Tibial artery (tissue), 4 donors: Measurements from ENCODE around the gene MAP6D1.

Experiments used
- DNase-seq, 2 donors: peaks; one replicate each; pipeline ENCODE4 v3.0.0-alpha.2; 2019
- H3K27ac ChIP-seq, 2 donors: fragments of 200-600 bp; sonication (generic) in 1 of 2; 1 replicate in 1 of 2; 2 replicates in 1 of 2; pipeline ENCODE4 v1.5.1; 2018 to 2019; ENCODE audit warnings: mild to moderate bottlenecking in 1 of 2
- H3K27me3 ChIP-seq, 2 donors: fragments of 200-600 bp; sonication (generic) in 1 of 2; one replicate each; pipeline versions ENCODE4 v1.5.1 to v1.6.0; 2016 to 2019
- H3K36me3 ChIP-seq, 3 donors: fragments of 200-600 bp; sonication (generic) in 2 of 3; one replicate each; pipeline ENCODE4 v1.5.1; 2016 to 2019; ENCODE audit warnings: mild to moderate bottlenecking in 2 of 3
- H3K4me1 ChIP-seq, 4 donors: fragments of 200-600 bp; sonication (generic) in 2 of 4; 1 replicate in 3 of 4; 2 replicates in 1 of 4; pipeline ENCODE4 v1.5.1; 2016 to 2019
- H3K4me3 ChIP-seq, 2 donors: fragments of 200-600 bp; sonication (generic) in 1 of 2; 1 replicate in 1 of 2; 2 replicates in 1 of 2; pipeline ENCODE4 v1.5.1; 2018 to 2019; ENCODE audit warnings: mild to moderate bottlenecking in 2 of 2
- H3K9me3 ChIP-seq, 3 donors: fragments of 200-600 bp; sonication (generic) in 1 of 3; one replicate each; pipeline ENCODE4 v1.5.1; 2016 to 2019
- CTCF ChIP-seq, 2 experiments: fragments of 200-600 bp in 1 of 2; fragments of 450-650 bp in 1 of 2; IDR thresholded peaks; one replicate each; pipeline ENCODE4 v1.5.1; 2017 to 2019; ENCODE audit warnings: antibody characterized with exemption in 2 of 2, mild to moderate bottlenecking in 1 of 2, moderate library complexity in 1 of 2
- intact Hi-C: fragments of 100-400 bp; cut with DNase I; formaldehyde crosslinking; loops from one replicate; pipeline ENCODE4 v1.15.0; 2023; ENCODE audit warnings: low total_unique reads

MAP6D1 gene

DNA sequence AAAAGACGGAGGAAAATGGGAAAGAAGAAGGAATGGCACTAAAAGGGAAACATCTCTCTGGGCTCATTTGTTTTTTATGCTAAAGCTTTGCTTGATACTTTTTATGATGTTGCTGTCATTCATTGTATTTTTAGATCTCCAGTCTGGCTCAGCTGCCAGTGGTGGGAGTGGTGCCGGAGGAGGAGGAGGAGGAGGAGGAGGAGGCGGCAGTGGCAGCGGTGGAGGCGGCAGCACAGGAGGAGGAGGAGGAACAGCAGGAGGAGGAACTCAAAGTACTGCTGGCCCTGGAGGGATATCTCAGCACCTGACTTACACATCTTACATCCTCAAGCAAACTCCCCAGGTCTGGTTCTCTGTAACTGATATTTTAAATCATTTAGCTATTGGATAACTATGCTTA, 49.6 kb downstream of the MAP6D1 start:
- Histone ChIP-seq H3K4me3 (no peak overlapping the region), H3K27ac (no peak overlapping the region), H3K27me3 (no peaks in the 10 kb centered on the region), H3K36me3 (peaks cover 46 to 84% (median 59%) of the 10 kb centered on the region in 3 donors), H3K4me1 (peaks cover 0 to 6% (median 0%) of the 10 kb centered on the region in 4 donors), H3K9me3 (no peaks in the 10 kb centered on the region)
- intact Hi-C loops, result no loop called here
- DNase-seq, result peak in 1 of 2 donors; percentile 28
- TF ChIP-seq CTCF (IDR thresholded peaks at IDR 0.05), result no peak

DNA sequence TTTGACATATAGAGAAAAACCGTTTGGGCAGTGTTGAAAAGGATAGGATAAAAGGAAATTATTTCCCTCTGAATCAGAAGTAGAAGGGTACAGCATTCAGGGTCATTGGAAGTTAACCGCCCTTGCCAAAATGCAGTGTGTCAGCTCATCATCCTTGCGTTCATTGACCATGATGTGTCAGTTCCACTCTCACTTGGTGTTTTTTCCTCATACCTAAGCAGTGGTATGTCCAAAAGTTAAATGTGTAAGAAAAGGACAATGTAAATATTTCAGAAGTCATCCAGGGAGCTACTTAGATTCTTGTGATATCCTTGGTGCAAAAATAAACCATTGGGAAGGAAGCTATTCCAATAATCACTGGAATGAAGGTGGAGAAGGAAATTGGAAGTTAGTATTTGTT, 50.7 kb downstream of the MAP6D1 start:
- Histone ChIP-seq H3K4me3 (no peak overlapping the region), H3K27ac (no peak overlapping the region), H3K4me1 (peaks cover 0 to 6% (median 0%) of the 10 kb centered on the region in 4 donors), H3K36me3 (peaks cover 42 to 78% (median 52%) of the 10 kb centered on the region in 3 donors), H3K9me3 (no peaks in the 10 kb centered on the region), H3K27me3 (no peaks in the 10 kb centered on the region)
- no peak for TF ChIP-seq CTCF (IDR thresholded peaks at IDR 0.05)
- intact Hi-C loops, result no loop called here
- no peak for DNase-seq

DNA sequence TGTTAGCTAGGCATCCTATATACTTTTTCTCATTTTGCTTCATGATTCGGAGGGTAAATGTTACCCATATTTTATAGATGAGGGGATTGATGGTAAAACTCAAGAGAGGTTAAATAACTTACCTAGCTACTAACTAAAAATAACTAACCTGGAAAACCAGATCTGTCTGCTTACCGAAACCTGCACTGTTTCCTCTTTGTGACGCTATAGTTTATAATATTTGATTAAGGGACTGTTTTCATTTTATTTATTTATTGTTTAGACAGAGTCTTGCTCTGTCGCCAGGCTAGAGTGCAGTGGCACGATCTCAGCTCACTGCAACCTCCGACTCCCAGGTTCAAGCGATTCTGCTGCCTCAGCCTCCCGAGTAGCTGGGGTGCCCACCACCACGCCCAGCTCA, 55.9 kb downstream of the MAP6D1 start:
- no peak for TF ChIP-seq CTCF (IDR thresholded peaks at IDR 0.05)
- intact Hi-C loops, result no loop called here
- no peak overlapping the region for H3K4me3 ChIP-seq
- H3K27ac ChIP-seq, result no peak overlapping the region
- no peaks in the 10 kb centered on the region for H3K27me3 ChIP-seq
- DNase-seq, result no peak
- H3K4me1 ChIP-seq, result peaks cover 0 to 6% (median 0%) of the 10 kb centered on the region in 4 donors
- H3K36me3 ChIP-seq, result peaks cover 17 to 42% (median 18%) of the 10 kb centered on the region in 3 donors
- H3K9me3 ChIP-seq, result no peaks in the 10 kb centered on the region

GRCh38 chr3:183768114-183768513, 57.3 kb downstream of the MAP6D1 start:
- Histone ChIP-seq H3K27ac (no peak overlapping the region), H3K4me3 (no peak overlapping the region), H3K9me3 (no peaks in the 10 kb centered on the region), H3K4me1 (peaks cover 0 to 6% (median 0%) of the 10 kb centered on the region in 4 donors), H3K36me3 (peaks cover 4 to 35% (median 11%) of the 10 kb centered on the region in 3 donors), H3K27me3 (no peaks in the 10 kb centered on the region)
- no peak for TF ChIP-seq CTCF (IDR thresholded peaks at IDR 0.05)
- no peak for DNase-seq
- intact Hi-C loops, result no loop called here

DNA sequence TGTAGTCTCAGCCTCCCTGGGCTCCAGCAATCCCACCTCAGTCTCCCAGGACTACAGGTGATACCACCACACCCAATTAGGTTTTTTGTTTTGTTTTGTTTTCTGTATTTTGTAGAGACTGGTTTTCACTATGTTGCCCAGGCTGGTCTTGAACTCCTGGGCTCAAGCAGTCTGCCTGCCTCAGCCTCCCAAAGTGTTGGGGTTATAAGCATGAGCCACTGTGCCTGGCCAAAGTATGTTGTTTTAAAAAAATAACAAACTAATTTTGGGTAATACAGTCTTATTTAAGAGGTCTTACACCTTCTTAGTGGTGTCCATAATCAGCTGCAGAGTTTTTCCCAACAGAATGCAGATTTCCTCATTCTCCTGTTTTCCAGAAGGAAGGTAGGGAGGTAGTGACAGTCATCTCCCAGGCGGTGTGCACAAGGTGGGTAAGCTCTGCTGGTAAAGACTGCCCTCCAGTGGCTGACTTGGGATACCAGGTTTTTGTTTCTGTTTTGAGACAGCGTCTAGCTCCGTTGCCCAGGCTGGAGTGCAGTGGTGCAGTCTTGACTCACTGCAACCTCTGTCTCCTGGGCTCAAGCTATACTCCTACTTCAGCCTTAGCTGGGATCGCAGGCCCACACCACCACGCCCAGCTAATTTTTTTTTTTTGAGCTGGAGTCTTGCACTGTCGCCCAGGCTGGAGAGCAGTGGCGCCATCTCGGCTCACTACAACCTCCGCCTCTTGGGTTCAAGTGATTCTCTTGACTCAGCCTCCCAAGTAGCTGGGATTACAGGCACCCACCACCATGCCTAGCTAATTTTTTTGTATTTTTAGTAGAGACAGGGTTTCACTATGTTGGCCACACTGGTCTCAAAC, 58.4 kb downstream of the MAP6D1 start:
- DNase-seq, result peak; percentile 69 to 70
- Histone ChIP-seq H3K36me3 (peaks cover 4 to 36% (median 12%) of the 10 kb centered on the region in 3 donors), H3K27me3 (no peaks in the 10 kb centered on the region), H3K4me3 (no peak overlapping the region), H3K9me3 (no peaks in the 10 kb centered on the region), H3K4me1 (peaks cover 0 to 6% (median 0%) of the 10 kb centered on the region in 4 donors), H3K27ac (no peak overlapping the region)
- TF ChIP-seq CTCF (IDR thresholded peaks at IDR 0.05), result peak; percentile 71 to 76
- intact Hi-C loops, result loop anchor here (2.0 kb wide), 1 partner anchor 298 kb away; no protein-coding TSS in a partner anchor
